ENCODE results near the gene CENPO. TPM values are rescaled to one million over a fixed set of nuclear protein-coding genes. Genes with fewer than 3 reads are reported as not detected.

The CENPO gene
- total RNA-seq, 2 experiments from 2014 or later: 53.6 to 59.2 TPM

- BruUV-seq (replicated peaks): no TSS peak
- Histone ChIP-seq H4K20me1 (ENCODE audit: insufficient read depth, low read length) (no peaks in the 10 kb centered on the region; the same call in 1 of the 2 replicates), H3K36me3 (ENCODE audit: insufficient read depth, low read length) (peaks cover 99% of the 10 kb centered on the region), H3K9me3 (ENCODE audit: low read length) (no peaks in the 10 kb centered on the region), H3K9me2 (ENCODE audit: insufficient read depth, low read length) (no peaks in the 10 kb centered on the region), H3K4me2 (ENCODE audit: low read length) (no peak overlapping the region), H2AFZ (ENCODE audit: low read length) (no peak overlapping the region), H3K27ac (ENCODE audit: low read depth, low read length, poor library complexity, severe bottlenecking) (no peak overlapping the region), H3K4me3 (ENCODE audit: low read depth, low read length, poor library complexity, severe bottlenecking) (no peak overlapping the region), H3K79me2 (ENCODE audit: insufficient read depth, low read depth, low read length) (no peaks in the 10 kb centered on the region), H3K4me1 (ENCODE audit: insufficient read depth, low read length, poor library complexity, severe bottlenecking) (peaks cover 16% of the 10 kb centered on the region)
- ChIA-PET CTCF (ENCODE audit: unreplicated experiment) (no interaction called here), POLR2A (no interaction called here)
- TF ChIP-seq CTCF (conservative IDR thresholded peaks at IDR 0.05; ENCODE audit: low read length): no peak
- TF ChIP-seq EZH2phosphoT487 (IDR thresholded peaks at IDR 0.05; ENCODE audit: borderline replicate concordance, low read depth, low read length): no peak
- no peak for DNase-seq (ENCODE audit: low spot score)
- intact Hi-C loops (cut with micrococcal nuclease; ENCODE audit: unreplicated experiment): no loop called here
Observed at GRCh38 chr2:24822049-24822706, 29.0 kb downstream of the CENPO start.

- Histone ChIP-seq H3K79me2 (ENCODE audit: insufficient read depth, low read depth, low read length) (no peaks in the 10 kb centered on the region), H2AFZ (ENCODE audit: low read length) (no peak overlapping the region), H3K27ac (ENCODE audit: low read depth, low read length, poor library complexity, severe bottlenecking) (no peak overlapping the region), H3K4me3 (ENCODE audit: low read depth, low read length, poor library complexity, severe bottlenecking) (no peak overlapping the region), H3K9me2 (ENCODE audit: insufficient read depth, low read length) (no peaks in the 10 kb centered on the region), H3K4me1 (ENCODE audit: insufficient read depth, low read length, poor library complexity, severe bottlenecking) (peaks cover 20% of the 10 kb centered on the region), H4K20me1 (ENCODE audit: insufficient read depth, low read length) (no peaks in the 10 kb centered on the region; the same call in 1 of the 2 replicates), H3K36me3 (ENCODE audit: insufficient read depth, low read length) (peaks cover 79% of the 10 kb centered on the region), H3K9me3 (ENCODE audit: low read length) (no peaks in the 10 kb centered on the region), H3K4me2 (ENCODE audit: low read length) (no peak overlapping the region)
- POLR2A ChIA-PET: interaction anchor here (0.6 to 0.7 kb wide), 2 partner anchors 105 to 219 kb away, joined by 3 to 7 read pairs; no protein-coding TSS in a partner anchor
- intact Hi-C loops (cut with micrococcal nuclease; ENCODE audit: unreplicated experiment): no loop called here
- BruUV-seq (replicated peaks): no TSS peak
- CTCF ChIA-PET (ENCODE audit: unreplicated experiment): no interaction called here
- no peak for DNase-seq (ENCODE audit: low spot score)
- no peak for TF ChIP-seq EZH2phosphoT487 (IDR thresholded peaks at IDR 0.05; ENCODE audit: borderline replicate concordance, low read depth, low read length)
- no peak for TF ChIP-seq CTCF (conservative IDR thresholded peaks at IDR 0.05; ENCODE audit: low read length)
Observed at GRCh38 chr2:24824071-24824588, 30.9 kb downstream of the CENPO start.
